ENCODE data around the gene PARD3. TPM values are rescaled to one million over a fixed set of nuclear protein-coding genes. Genes with fewer than 3 reads are reported as not detected.

Gene PARD3
- polyA plus RNA-seq, 1 donor from 2014 or later: 12.4 TPM

- Histone ChIP-seq H3K9me3 (ENCODE audit: low read length) (no peaks in the 10 kb centered on the region), H3F3A (ENCODE audit: insufficient read depth, low read length, poor library complexity, severe bottlenecking) (no peaks in the 10 kb centered on the region), H3K9me2 (ENCODE audit: insufficient read depth, low read length) (no peaks in the 10 kb centered on the region)
Measured at GRCh38 chr10:34098821-34099567, 716.1 kb downstream of the PARD3 start.

DNA sequence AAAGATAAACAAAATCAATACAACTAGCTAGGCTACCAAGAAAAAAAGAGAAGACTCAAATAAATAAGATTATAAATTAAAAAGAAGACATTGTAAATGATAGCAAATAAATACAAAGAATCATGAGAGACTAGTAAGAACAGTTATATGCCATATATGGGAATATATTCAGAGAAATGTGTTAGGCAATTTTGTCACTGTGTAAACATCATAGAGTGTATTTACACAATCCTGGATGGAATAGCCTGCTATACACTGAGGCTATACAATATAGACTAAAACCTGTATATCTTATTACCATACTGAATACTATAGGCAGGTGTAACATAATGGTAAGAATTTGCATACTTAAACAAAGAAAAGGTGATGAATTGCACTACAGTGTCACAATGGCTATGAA is 717.4 kb downstream of the PARD3 start:
- H3K27ac ChIP-seq (ENCODE audit: low read length): no peak overlapping the region
- no peaks in the 10 kb centered on the region for H3K27me3 ChIP-seq (ENCODE audit: insufficient read depth, low read depth, low read length)
- H4K20me1 ChIP-seq (ENCODE audit: insufficient read depth): no peaks in the 10 kb centered on the region
- no peak overlapping the region for H3K4me3 ChIP-seq (ENCODE audit: low read length)
- H3K9ac ChIP-seq (ENCODE audit: low read length): no peak overlapping the region
- H3K4me2 ChIP-seq (ENCODE audit: low read length): no peak overlapping the region
- no peak overlapping the region for H2AFZ ChIP-seq (ENCODE audit: low read depth, low read length)
- no peaks in the 10 kb centered on the region for H3K9me3 ChIP-seq (ENCODE audit: low read length)
- H3F3A ChIP-seq (ENCODE audit: insufficient read depth, low read length, poor library complexity, severe bottlenecking): no peaks in the 10 kb centered on the region
- H3K9me2 ChIP-seq (ENCODE audit: insufficient read depth, low read length): no peaks in the 10 kb centered on the region
- no peaks in the 10 kb centered on the region for H3K79me2 ChIP-seq (replicated peaks; ENCODE audit: insufficient read depth, low read length)
- no peak for TF ChIP-seq MXI1 (conservative IDR thresholded peaks at IDR 0.05; ENCODE audit: poor library complexity, severe bottlenecking)
- no peak for TF ChIP-seq SMC3 (conservative IDR thresholded peaks at IDR 0.05; ENCODE audit: poor library complexity)
- TF ChIP-seq, protein P1, sequence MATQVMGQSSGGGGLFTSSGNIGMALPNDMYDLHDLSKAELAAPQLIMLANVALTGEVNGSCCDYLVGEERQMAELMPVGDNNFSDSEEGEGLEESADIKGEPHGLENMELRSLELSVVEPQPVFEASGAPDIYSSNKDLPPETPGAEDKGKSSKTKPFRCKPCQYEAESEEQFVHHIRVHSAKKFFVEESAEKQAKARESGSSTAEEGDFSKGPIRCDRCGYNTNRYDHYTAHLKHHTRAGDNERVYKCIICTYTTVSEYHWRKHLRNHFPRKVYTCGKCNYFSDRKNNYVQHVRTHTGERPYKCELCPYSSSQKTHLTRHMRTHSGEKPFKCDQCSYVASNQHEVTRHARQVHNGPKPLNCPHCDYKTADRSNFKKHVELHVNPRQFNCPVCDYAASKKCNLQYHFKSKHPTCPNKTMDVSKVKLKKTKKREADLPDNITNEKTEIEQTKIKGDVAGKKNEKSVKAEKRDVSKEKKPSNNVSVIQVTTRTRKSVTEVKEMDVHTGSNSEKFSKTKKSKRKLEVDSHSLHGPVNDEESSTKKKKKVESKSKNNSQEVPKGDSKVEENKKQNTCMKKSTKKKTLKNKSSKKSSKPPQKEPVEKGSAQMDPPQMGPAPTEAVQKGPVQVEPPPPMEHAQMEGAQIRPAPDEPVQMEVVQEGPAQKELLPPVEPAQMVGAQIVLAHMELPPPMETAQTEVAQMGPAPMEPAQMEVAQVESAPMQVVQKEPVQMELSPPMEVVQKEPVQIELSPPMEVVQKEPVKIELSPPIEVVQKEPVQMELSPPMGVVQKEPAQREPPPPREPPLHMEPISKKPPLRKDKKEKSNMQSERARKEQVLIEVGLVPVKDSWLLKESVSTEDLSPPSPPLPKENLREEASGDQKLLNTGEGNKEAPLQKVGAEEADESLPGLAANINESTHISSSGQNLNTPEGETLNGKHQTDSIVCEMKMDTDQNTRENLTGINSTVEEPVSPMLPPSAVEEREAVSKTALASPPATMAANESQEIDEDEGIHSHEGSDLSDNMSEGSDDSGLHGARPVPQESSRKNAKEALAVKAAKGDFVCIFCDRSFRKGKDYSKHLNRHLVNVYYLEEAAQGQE (IDR thresholded peaks at IDR 0.05; ENCODE audit: borderline replicate concordance): no peak
- no peak for TF ChIP-seq TAF1 (IDR thresholded peaks at IDR 0.05; ENCODE audit: low read depth)
- no peak for TF ChIP-seq EP300 (conservative IDR thresholded peaks at IDR 0.05; ENCODE audit: poor library complexity, severe bottlenecking)
- TF ChIP-seq RAD21 (conservative IDR thresholded peaks at IDR 0.05): no peak
- no peaks in the 10 kb centered on the region for H3K36me3 ChIP-seq (ENCODE audit: insufficient read depth, low read length)

More at GRCh38 chr10:34098821-34099567, 716.1 kb downstream of the PARD3 start:
- no peaks in the 10 kb centered on the region for H3K79me2 ChIP-seq (replicated peaks; ENCODE audit: insufficient read depth, low read length)
- no peaks in the 10 kb centered on the region for H3K36me3 ChIP-seq (ENCODE audit: insufficient read depth, low read length)
- H3K4me2 ChIP-seq (ENCODE audit: low read length): no peak overlapping the region
- H3K27me3 ChIP-seq (ENCODE audit: insufficient read depth, low read depth, low read length): no peaks in the 10 kb centered on the region
- no peak overlapping the region for H3K9ac ChIP-seq (ENCODE audit: low read length)
- no peaks in the 10 kb centered on the region for H4K20me1 ChIP-seq (ENCODE audit: insufficient read depth)
- no peak overlapping the region for H3K4me3 ChIP-seq (ENCODE audit: low read length)
- TF ChIP-seq SMC3 (conservative IDR thresholded peaks at IDR 0.05; ENCODE audit: poor library complexity) (no peak), RAD21 (conservative IDR thresholded peaks at IDR 0.05) (no peak), TAF1 (IDR thresholded peaks at IDR 0.05; ENCODE audit: low read depth) (no peak), CTCF (IDR thresholded peaks at IDR 0.05; ENCODE audit: poor library complexity, severe bottlenecking) (no peak), EP300 (conservative IDR thresholded peaks at IDR 0.05; ENCODE audit: poor library complexity, severe bottlenecking) (no peak), MXI1 (conservative IDR thresholded peaks at IDR 0.05; ENCODE audit: poor library complexity, severe bottlenecking) (no peak), EZH2 (IDR thresholded peaks at IDR 0.05; ENCODE audit: borderline replicate concordance, insufficient read depth, low read length, poor library complexity, severe bottlenecking) (no peak), POLR2AphosphoS5 (IDR thresholded peaks at IDR 0.05) (no peak)
- TF ChIP-seq, protein P1 (IDR thresholded peaks at IDR 0.05; ENCODE audit: borderline replicate concordance): no peak
- H3K27ac ChIP-seq (ENCODE audit: low read length): no peak overlapping the region
- H2AFZ ChIP-seq (ENCODE audit: low read depth, low read length): no peak overlapping the region
